Panc1 (cell line): ENCODE data around the gene CD151. TPM values are rescaled to one million over a fixed set of nuclear protein-coding genes. Genes with fewer than 3 reads are reported as not detected.

Source experiments
- ATAC-seq: fragments of 200-7000 bp; cut with Tn5 transposase; 2 replicates; pipeline ENCODE4 v1.9.1; 2020; ENCODE audit warnings: mild to moderate bottlenecking, moderate library complexity
- BruUV-seq: library from RNA; stranded (reverse); fragments of 400-500 nt; replicated peaks from 2 replicates; lab custom pipeline; 2021; lab: Mats Ljungman, UMichigan
- CTCF ChIA-PET: fragments of 300-600 bp; sonication (Branson Sonifier 250); formaldehyde crosslinking; loops from one replicate; lab custom pipeline; 2022; ENCODE audit warnings: antibody characterized with exemption; lab: Charles Lee
- POLR2A ChIA-PET: fragments of 300-600 bp; sonication (Branson Sonifier 250); formaldehyde crosslinking; loops from one replicate; lab custom pipeline; 2022; ENCODE audit warnings: antibody characterized with exemption; lab: Charles Lee
- DNase-seq: peaks from one replicate; pipeline ENCODE4 v3.0.0-alpha.2; 2010; ENCODE audit warnings: low read depth, low spot score
- H3K27ac ChIP-seq: 2 replicates; pipeline ENCODE4 v1.5.1; 2011; ENCODE audit warnings: mild to moderate bottlenecking, low read length, inconsistent platforms
- H3K27me3 ChIP-seq: fragments of 200-500 bp; sonication (Bioruptor generic); 2 replicates; pipeline ENCODE4 v1.6.0; 2014; ENCODE audit warnings: low read length, inconsistent platforms; ENCODE audit not compliant: control insufficient read depth, insufficient read depth
- H3K36me3 ChIP-seq: fragments of 200-500 bp; sonication (Bioruptor generic); 2 replicates; pipeline ENCODE4 v1.5.1; 2014; ENCODE audit warnings: inconsistent platforms, mild to moderate bottlenecking, low read length, moderate library complexity; ENCODE audit not compliant: control insufficient read depth, insufficient read depth
- H3K4me1 ChIP-seq: 2 replicates; pipeline ENCODE4 v1.5.1; 2011; ENCODE audit warnings: inconsistent platforms, mild to moderate bottlenecking, low read length, moderate library complexity; ENCODE audit not compliant: control insufficient read depth, insufficient read depth
- H3K4me3 ChIP-seq, 2 experiments: 2 replicates each; pipeline ENCODE4 v1.5.1; 2011 to 2012; ENCODE audit warnings: low read depth in 2 of 2, low read length in 2 of 2, mild to moderate bottlenecking in 2 of 2, inconsistent platforms in 1 of 2, moderate library complexity in 1 of 2
- H3K9me3 ChIP-seq: fragments of 200-500 bp; sonication (Bioruptor generic); 2 replicates; pipeline ENCODE4 v1.5.1; 2014; ENCODE audit warnings: low read depth, mild to moderate bottlenecking, inconsistent platforms, low read length, moderate library complexity; ENCODE audit not compliant: control insufficient read depth, insufficient read depth
- CTCF ChIP-seq: fragments of 450-650 bp; IDR thresholded peaks from 2 replicates; pipeline ENCODE4 v1.5.1; 2017; ENCODE audit warnings: mild to moderate bottlenecking
- POLR2AphosphoS5 ChIP-seq: IDR thresholded peaks from 2 replicates; pipeline ENCODE4 v1.6.1; 2012; ENCODE audit warnings: mild to moderate bottlenecking, low read depth, low read length, moderate library complexity
- REST ChIP-seq, 2 experiments: IDR thresholded peaks; 2 replicates each; pipeline ENCODE4 v1.6.1; 2011 to 2012; ENCODE audit warnings: low read depth in 2 of 2, control low read depth in 1 of 2, low read length in 1 of 2, mild to moderate bottlenecking in 1 of 2, moderate library complexity in 1 of 2; ENCODE audit not compliant: insufficient read depth in 1 of 2
- SIN3A ChIP-seq: IDR thresholded peaks from 2 replicates; pipeline ENCODE4 v1.6.1; 2012; ENCODE audit warnings: low read depth, mild to moderate bottlenecking, low read length, moderate library complexity, borderline replicate concordance; ENCODE audit not compliant: insufficient read depth
- TCF7L2 ChIP-seq: IDR thresholded peaks from 2 replicates; pipeline ENCODE4 v1.6.1; 2011; ENCODE audit warnings: mild to moderate bottlenecking, low read depth, low read length, inconsistent platforms
- in situ Hi-C: cut with HindIII; loops from 2 replicates; pipeline ENCODE4 v1.10.0; 2016; ENCODE audit warnings: low sequenced_read_pairs, low pct_unique_long_range_greater_than_20kb
- intact Hi-C: fragments of 100-400 bp; cut with micrococcal nuclease; formaldehyde crosslinking; loops from one replicate; pipeline ENCODE4 v1.10.0; 2022; ENCODE audit not compliant: unreplicated experiment
- total RNA-seq: library from RNA; stranded (reverse); gene quantifications from one replicate; pipeline ENCODE4 v1.2.1, GENCODE V29; 2021; ENCODE audit not compliant: unreplicated experiment

The CD151 gene
- total RNA-seq, 1 experiment from 2014 or later: 680 TPM

- no peak overlapping the region for H3K4me3 ChIP-seq
- no peaks in the 10 kb centered on the region for H3K36me3 ChIP-seq
- ATAC-seq: no peak
- CTCF ChIA-PET: no interaction called here
- POLR2A ChIA-PET: no interaction called here
- BruUV-seq: no TSS peak
- no peak overlapping the region for H3K27ac ChIP-seq
- H3K4me1 ChIP-seq: peaks cover 39% of the 10 kb centered on the region
- no peak for TF ChIP-seq CTCF
- 0 out of 4 replicates have a peak, but pooled peaks of 1 of the 2 experiments have one; percentile 16 for TF ChIP-seq REST (IDR thresholded peaks at IDR 0.05; ENCODE audit: insufficient read depth in 1 of 2, low read depth in 2 of 2, low read length in 1 of 2)
- no peak for DNase-seq
- no peaks in the 10 kb centered on the region for H3K27me3 ChIP-seq
- intact Hi-C loops (no loop called here), in situ Hi-C loops (no loop called here)
- H3K9me3 ChIP-seq: no peaks in the 10 kb centered on the region
Measured at GRCh38 chr11:802693-803466, 29.9 kb upstream of the CD151 start.

GRCh38 chr11:803467-803742 lies 29.3 kb upstream of the CD151 start:
- Histone ChIP-seq H3K27ac (no peak overlapping the region; the same call in 1 of the 2 replicates), H3K36me3 (no peaks in the 10 kb centered on the region), H3K9me3 (no peaks in the 10 kb centered on the region), H3K4me1 (peaks cover 42% of the 10 kb centered on the region), H3K27me3 (no peaks in the 10 kb centered on the region), H3K4me3 (no peak overlapping the region; a peak in 1 of 4 replicates)
- TF ChIP-seq TCF7L2 (no peak), SIN3A (no peak), POLR2AphosphoS5 (no peak), REST (IDR thresholded peaks at IDR 0.05; ENCODE audit: insufficient read depth in 1 of 2, low read depth in 2 of 2, low read length in 1 of 2) (no peak), CTCF (no peak)
- ATAC-seq (no peak), DNase-seq (no peak)
- ChIA-PET POLR2A (no interaction called here), CTCF (interaction anchor here (1.5 kb wide), 1 partner anchor 44 kb away, joined by 3 read pairs; no protein-coding TSS in a partner anchor)
- intact Hi-C loops: no loop called here
- in situ Hi-C loops: no loop called here
- no TSS peak for BruUV-seq
